Measurements from ENCODE around the gene ZDHHC4. TPM values are rescaled to one million over a fixed set of nuclear protein-coding genes. Genes with fewer than 3 reads are reported as not detected.

ZDHHC4 gene
- total and polyA plus RNA-seq, 2 of the 13 experiments (the other 11 are each of a cell fraction or from before 2014, with no cell fraction given), result 83.2 to 188 TPM

DNA sequence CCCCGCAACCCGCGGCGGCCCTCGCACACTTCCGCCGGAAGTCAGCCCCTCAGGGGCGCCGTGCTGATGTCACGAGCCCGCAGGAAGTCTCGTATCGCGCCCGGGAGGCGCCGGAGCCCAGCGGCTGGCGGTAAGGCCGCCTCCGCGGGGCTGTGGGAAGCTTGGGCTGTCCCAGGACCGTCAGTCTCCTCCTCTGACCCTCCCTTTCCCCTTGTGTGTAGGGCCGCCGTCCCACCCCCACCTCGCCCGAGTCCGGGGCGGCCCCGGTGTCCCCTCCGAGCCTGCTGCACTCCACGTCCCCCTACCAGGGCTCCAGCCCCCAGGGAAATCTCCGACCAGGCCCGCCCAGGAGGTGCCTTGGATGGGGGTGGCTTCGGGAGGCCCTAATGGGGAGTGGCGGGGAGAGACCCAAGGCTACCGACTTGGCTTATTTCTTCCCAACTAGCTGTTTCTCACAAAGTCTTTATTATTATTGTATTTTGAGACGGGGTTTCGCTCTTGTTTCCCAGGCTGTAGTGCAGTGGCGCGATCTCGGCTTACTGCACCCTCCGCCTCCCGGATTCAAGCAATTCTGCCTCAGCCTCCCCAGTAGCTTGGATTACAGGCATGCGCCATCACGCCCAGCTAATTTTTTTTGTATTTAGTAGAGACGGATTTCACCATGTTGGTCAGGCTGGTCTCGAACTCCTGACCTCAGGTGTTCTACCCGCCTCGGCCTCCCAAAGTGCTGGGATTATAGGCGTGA, at the start of gene ZDHHC4 (continued):
- TF ChIP-seq MED1 (CRISPR knock-in tag; IDR thresholded peaks at IDR 0.05) (peak; percentile 84), ZNF468 (CRISPR knock-in tag; IDR thresholded peaks at IDR 0.05) (no peak), SIX4 (CRISPR knock-in tag; IDR thresholded peaks at IDR 0.05) (no peak), ZNF772 (CRISPR knock-in tag; IDR thresholded peaks at IDR 0.05) (peak; percentile 86), RARA (CRISPR knock-in tag; IDR thresholded peaks at IDR 0.05) (peak; percentile 60), ZBTB1 (CRISPR knock-in tag; IDR thresholded peaks at IDR 0.05; ENCODE audit: borderline replicate concordance) (no peak), ARNTL (CRISPR knock-in tag; IDR thresholded peaks at IDR 0.05) (peak; percentile 41; the same call in 1 of the 2 replicates), GABPB1 (CRISPR knock-in tag; IDR thresholded peaks at IDR 0.05) (peak; percentile 97), KDM2A (CRISPR knock-in tag; IDR thresholded peaks at IDR 0.05; ENCODE audit: borderline replicate concordance, low read depth) (peak; percentile 93), ZNF547 (CRISPR knock-in tag; IDR thresholded peaks at IDR 0.05) (no peak; the same call in 1 of the 2 replicates), NCOA2 (CRISPR knock-in tag; IDR thresholded peaks at IDR 0.05) (peak; percentile 57; the same call in 1 of the 2 replicates), ZNF430 (CRISPR knock-in tag; IDR thresholded peaks at IDR 0.05) (peak; percentile 75; the same call in 1 of the 2 replicates), THAP11 (CRISPR knock-in tag; IDR thresholded peaks at IDR 0.05) (peak; percentile 86), ZNF672 (CRISPR knock-in tag; IDR thresholded peaks at IDR 0.05) (no peak), STAT5B (CRISPR knock-in tag; IDR thresholded peaks at IDR 0.05) (no peak), ZNF614 (CRISPR knock-in tag; IDR thresholded peaks at IDR 0.05; ENCODE audit: borderline replicate concordance) (peak; percentile 52; the same call in 1 of the 2 replicates), FOXO1 (CRISPR knock-in tag; IDR thresholded peaks at IDR 0.05) (peak; percentile 85), SUZ12 (IDR thresholded peaks at IDR 0.05; ENCODE audit: low read depth, low read length) (no peak), NKX3-1 (CRISPR knock-in tag; IDR thresholded peaks at IDR 0.05) (peak; percentile 45; the same call in 1 of the 2 replicates), ZNF564 (CRISPR knock-in tag; IDR thresholded peaks at IDR 0.05) (peak; percentile 69; the same call in 1 of the 2 replicates), POGZ (CRISPR knock-in tag; IDR thresholded peaks at IDR 0.05) (no peak; the same call in 1 of the 2 replicates), ASH2L (IDR thresholded peaks at IDR 0.05; ENCODE audit: insufficient read length, low read depth, low read length) (peak; percentile 38), HNRNPLL (IDR thresholded peaks at IDR 0.05; ENCODE audit: low read depth, low read length, poor library complexity, severe bottlenecking) (peak; percentile 66), ISL2 (CRISPR knock-in tag; IDR thresholded peaks at IDR 0.05) (peak; percentile 71; the same call in 1 of the 2 replicates)
- TF ChIP-seq, protein P1, sequence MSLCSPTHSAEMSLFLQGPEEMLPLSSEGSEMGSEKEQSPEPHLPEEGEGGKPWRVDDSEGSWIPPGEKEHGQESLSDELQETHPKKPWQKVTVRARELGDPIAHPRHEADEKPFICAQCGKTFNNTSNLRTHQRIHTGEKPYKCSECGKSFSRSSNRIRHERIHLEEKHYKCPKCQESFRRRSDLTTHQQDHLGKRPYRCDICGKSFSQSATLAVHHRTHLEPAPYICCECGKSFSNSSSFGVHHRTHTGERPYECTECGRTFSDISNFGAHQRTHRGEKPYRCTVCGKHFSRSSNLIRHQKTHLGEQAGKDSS (CRISPR knock-in tag; IDR thresholded peaks at IDR 0.05; ENCODE audit: borderline replicate concordance, low read depth), result peak; percentile 76
- TF ChIP-seq, protein P2, sequence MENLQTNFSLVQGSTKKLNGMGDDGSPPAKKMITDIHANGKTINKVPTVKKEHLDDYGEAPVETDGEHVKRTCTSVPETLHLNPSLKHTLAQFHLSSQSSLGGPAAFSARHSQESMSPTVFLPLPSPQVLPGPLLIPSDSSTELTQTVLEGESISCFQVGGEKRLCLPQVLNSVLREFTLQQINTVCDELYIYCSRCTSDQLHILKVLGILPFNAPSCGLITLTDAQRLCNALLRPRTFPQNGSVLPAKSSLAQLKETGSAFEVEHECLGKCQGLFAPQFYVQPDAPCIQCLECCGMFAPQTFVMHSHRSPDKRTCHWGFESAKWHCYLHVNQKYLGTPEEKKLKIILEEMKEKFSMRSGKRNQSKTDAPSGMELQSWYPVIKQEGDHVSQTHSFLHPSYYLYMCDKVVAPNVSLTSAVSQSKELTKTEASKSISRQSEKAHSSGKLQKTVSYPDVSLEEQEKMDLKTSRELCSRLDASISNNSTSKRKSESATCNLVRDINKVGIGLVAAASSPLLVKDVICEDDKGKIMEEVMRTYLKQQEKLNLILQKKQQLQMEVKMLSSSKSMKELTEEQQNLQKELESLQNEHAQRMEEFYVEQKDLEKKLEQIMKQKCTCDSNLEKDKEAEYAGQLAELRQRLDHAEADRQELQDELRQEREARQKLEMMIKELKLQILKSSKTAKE (CRISPR knock-in tag; IDR thresholded peaks at IDR 0.05; ENCODE audit: borderline replicate concordance), result peak; percentile 53
- TF ChIP-seq, protein P3, sequence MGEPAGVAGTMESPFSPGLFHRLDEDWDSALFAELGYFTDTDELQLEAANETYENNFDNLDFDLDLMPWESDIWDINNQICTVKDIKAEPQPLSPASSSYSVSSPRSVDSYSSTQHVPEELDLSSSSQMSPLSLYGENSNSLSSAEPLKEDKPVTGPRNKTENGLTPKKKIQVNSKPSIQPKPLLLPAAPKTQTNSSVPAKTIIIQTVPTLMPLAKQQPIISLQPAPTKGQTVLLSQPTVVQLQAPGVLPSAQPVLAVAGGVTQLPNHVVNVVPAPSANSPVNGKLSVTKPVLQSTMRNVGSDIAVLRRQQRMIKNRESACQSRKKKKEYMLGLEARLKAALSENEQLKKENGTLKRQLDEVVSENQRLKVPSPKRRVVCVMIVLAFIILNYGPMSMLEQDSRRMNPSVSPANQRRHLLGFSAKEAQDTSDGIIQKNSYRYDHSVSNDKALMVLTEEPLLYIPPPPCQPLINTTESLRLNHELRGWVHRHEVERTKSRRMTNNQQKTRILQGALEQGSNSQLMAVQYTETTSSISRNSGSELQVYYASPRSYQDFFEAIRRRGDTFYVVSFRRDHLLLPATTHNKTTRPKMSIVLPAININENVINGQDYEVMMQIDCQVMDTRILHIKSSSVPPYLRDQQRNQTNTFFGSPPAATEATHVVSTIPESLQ (CRISPR knock-in tag; conservative IDR thresholded peaks at IDR 0.05), result 0 out of 2 replicates have a peak, but pooled peaks have one; percentile 39
